ENCODE data around the gene GTF3C4. TPM values are rescaled to one million over a fixed set of nuclear protein-coding genes. Genes with fewer than 3 reads are reported as not detected.

Gene GTF3C4
- total RNA-seq, 1 experiment from 2014 or later = 40.8 TPM

- Histone ChIP-seq H3K4me3 (ENCODE audit: low read depth, low read length, poor library complexity, severe bottlenecking) (no peak overlapping the region), H3K4me1 (ENCODE audit: insufficient read depth, low read length, poor library complexity, severe bottlenecking) (no peaks in the 10 kb centered on the region), H3K36me3 (ENCODE audit: insufficient read depth, low read length, poor library complexity, severe bottlenecking) (peaks cover 38% of the 10 kb centered on the region), H3K9me3 (ENCODE audit: low read depth, low read length, poor library complexity, severe bottlenecking) (no peaks in the 10 kb centered on the region), H3K27ac (ENCODE audit: low read depth, low read length, poor library complexity, severe bottlenecking) (no peak overlapping the region), H3K27me3 (replicated peaks; ENCODE audit: insufficient read depth, low read depth, low read length, poor library complexity) (no peaks in the 10 kb centered on the region)
- no TSS peak for BruUV-seq (replicated peaks)
- no peak for DNase-seq (ENCODE audit: low spot score)
- no peak for TF ChIP-seq EZH2 (IDR thresholded peaks at IDR 0.05; ENCODE audit: borderline replicate concordance, low read depth, low read length, poor library complexity, severe bottlenecking)
- TF ChIP-seq CTCF (conservative IDR thresholded peaks at IDR 0.05; ENCODE audit: low read depth, low read length) = no peak
- intact Hi-C loops (cut with micrococcal nuclease; ENCODE audit: unreplicated experiment) = no loop called here
- POLR2A ChIA-PET (ENCODE audit: low non-redundant PET) = no interaction called here
- CTCF ChIA-PET = no interaction called here
These were observed 41.5 kb upstream of the GTF3C4 start for GRCh38 chr9:132628746-132629145.

- no peak for DNase-seq (ENCODE audit: low spot score)
- no TSS peak for BruUV-seq (replicated peaks)
- TF ChIP-seq EZH2 (IDR thresholded peaks at IDR 0.05; ENCODE audit: borderline replicate concordance, low read depth, low read length, poor library complexity, severe bottlenecking) (no peak), CTCF (conservative IDR thresholded peaks at IDR 0.05; ENCODE audit: low read depth, low read length) (no peak)
- intact Hi-C loops (cut with micrococcal nuclease; ENCODE audit: unreplicated experiment) = no loop called here
- no peaks in the 10 kb centered on the region for H3K27me3 ChIP-seq (replicated peaks; ENCODE audit: insufficient read depth, low read depth, low read length, poor library complexity)
- no peaks in the 10 kb centered on the region for H3K4me1 ChIP-seq (ENCODE audit: insufficient read depth, low read length, poor library complexity, severe bottlenecking)
- ChIA-PET POLR2A (ENCODE audit: low non-redundant PET) (no interaction called here), CTCF (no interaction called here)
- H3K36me3 ChIP-seq (ENCODE audit: insufficient read depth, low read length, poor library complexity, severe bottlenecking) = peaks cover 35% of the 10 kb centered on the region
- H3K4me3 ChIP-seq (ENCODE audit: low read depth, low read length, poor library complexity, severe bottlenecking) = no peak overlapping the region
- H3K9me3 ChIP-seq (ENCODE audit: low read depth, low read length, poor library complexity, severe bottlenecking) = no peaks in the 10 kb centered on the region
- H3K27ac ChIP-seq (ENCODE audit: low read depth, low read length, poor library complexity, severe bottlenecking) = no peak overlapping the region
These were observed 40.1 kb upstream of the GTF3C4 start for GRCh38 chr9:132630116-132630515.

- POLR2A ChIA-PET (ENCODE audit: low non-redundant PET) = no interaction called here
- no peak overlapping the region for H3K27ac ChIP-seq (ENCODE audit: low read depth, low read length, poor library complexity, severe bottlenecking)
- TF ChIP-seq EZH2 (IDR thresholded peaks at IDR 0.05; ENCODE audit: borderline replicate concordance, low read depth, low read length, poor library complexity, severe bottlenecking) (no peak), CTCF (conservative IDR thresholded peaks at IDR 0.05; ENCODE audit: low read depth, low read length) (no peak)
- intact Hi-C loops (cut with micrococcal nuclease; ENCODE audit: unreplicated experiment) = no loop called here
- H3K27me3 ChIP-seq (replicated peaks; ENCODE audit: insufficient read depth, low read depth, low read length, poor library complexity) = no peaks in the 10 kb centered on the region
- H3K9me3 ChIP-seq (ENCODE audit: low read depth, low read length, poor library complexity, severe bottlenecking) = no peaks in the 10 kb centered on the region
- no TSS peak for BruUV-seq (replicated peaks)
- no peak overlapping the region for H3K4me3 ChIP-seq (ENCODE audit: low read depth, low read length, poor library complexity, severe bottlenecking)
- H3K36me3 ChIP-seq (ENCODE audit: insufficient read depth, low read length, poor library complexity, severe bottlenecking) = peaks cover 33% of the 10 kb centered on the region
- H3K4me1 ChIP-seq (ENCODE audit: insufficient read depth, low read length, poor library complexity, severe bottlenecking) = no peaks in the 10 kb centered on the region
- DNase-seq (ENCODE audit: low spot score) = no peak
- CTCF ChIA-PET = no interaction called here
These were observed 39.5 kb upstream of the GTF3C4 start for GRCh38 chr9:132630811-132631210.

Data from A673 (cell line).